CD8-positive, alpha-beta memory T cell (primary cell): ENCODE results near the gene PRSS12. TPM values are rescaled to one million over a fixed set of nuclear protein-coding genes. Genes with fewer than 3 reads are reported as not detected.
A peak's percentile ranks its signal among the peaks of the same experiment; 100 is the strongest.
"Not testable (repeated sequence)": the region's sequence is repeated elsewhere in the genome, so short reads cannot be mapped to it uniquely, and the experiment has no call there.

Experiments used
- CTCF ChIA-PET: fragments of 350-600 bp; sonication (Branson Sonifier 250); formaldehyde crosslinking; loops from one replicate; lab custom pipeline; 2021; ENCODE audit warnings: antibody characterized with exemption; lab: Charles Lee
- POLR2A ChIA-PET: fragments of 350-600 bp; sonication (Branson Sonifier 250); formaldehyde crosslinking; loops from one replicate; lab custom pipeline; 2021; ENCODE audit warnings: antibody characterized with exemption; lab: Charles Lee
- DNase-seq, 5 donors: peaks; one replicate each; pipeline versions ENCODE4 v3.0.0 to v3.0.0-alpha.2; 2020 to 2022; ENCODE audit warnings: mixed read lengths in 1 of 5
- H3K27ac ChIP-seq: one replicate; pipeline ENCODE4 v1.7.0; 2013; ENCODE audit warnings: low read depth, mild to moderate bottlenecking, low read length, moderate library complexity
- H3K27me3 ChIP-seq: 2 replicates; pipeline ENCODE4 v1.7.0; 2013; ENCODE audit warnings: low read length, mild to moderate bottlenecking; ENCODE audit not compliant: insufficient read depth, poor library complexity, severe bottlenecking
- H3K36me3 ChIP-seq: 2 replicates; pipeline ENCODE4 v1.7.0; 2013; ENCODE audit warnings: mild to moderate bottlenecking, low read length, moderate library complexity; ENCODE audit not compliant: insufficient read depth
- H3K4me1 ChIP-seq: 2 replicates; pipeline ENCODE4 v1.7.0; 2013; ENCODE audit warnings: mild to moderate bottlenecking, low read length, moderate library complexity; ENCODE audit not compliant: insufficient read depth
- H3K4me3 ChIP-seq: 2 replicates; pipeline ENCODE4 v1.7.0; 2013; ENCODE audit warnings: mild to moderate bottlenecking, low read length
- H3K9me3 ChIP-seq: 2 replicates; pipeline ENCODE4 v1.7.0; 2013; ENCODE audit warnings: mild to moderate bottlenecking, low read length
- H3K27ac Mint-ChIP-seq, 8 donors: one replicate each; pipeline ENCODE4 v1.8.0; 2020 to 2021; ENCODE audit warnings: mixed read lengths in 8 of 8, mild to moderate bottlenecking in 6 of 8, inconsistent platforms in 3 of 8, moderate library complexity in 3 of 8
- H3K27me3 Mint-ChIP-seq, 2 donors: one replicate each; pipeline ENCODE4 v1.8.0; 2020 to 2021; ENCODE audit warnings: mixed read lengths in 2 of 2, mild to moderate bottlenecking in 1 of 2, moderate library complexity in 1 of 2
- H3K36me3 Mint-ChIP-seq, 3 donors: one replicate each; pipeline ENCODE4 v1.8.0; 2020 to 2021; ENCODE audit warnings: mixed read lengths in 3 of 3, inconsistent platforms in 1 of 3, mild to moderate bottlenecking in 1 of 3
- H3K4me1 Mint-ChIP-seq, 3 donors: one replicate each; pipeline ENCODE4 v1.8.0; 2020 to 2021; ENCODE audit warnings: mixed read lengths in 3 of 3, inconsistent platforms in 1 of 3, mild to moderate bottlenecking in 1 of 3
- H3K4me3 Mint-ChIP-seq, 7 donors: one replicate each; pipeline ENCODE4 v1.8.0; 2020 to 2021; ENCODE audit warnings: mixed read lengths in 7 of 7, mild to moderate bottlenecking in 6 of 7, moderate library complexity in 4 of 7, inconsistent platforms in 2 of 7
- H3K9me3 Mint-ChIP-seq, 5 donors: one replicate each; pipeline ENCODE4 v1.8.0; 2020 to 2022; ENCODE audit warnings: mixed read lengths in 5 of 5, mild to moderate bottlenecking in 3 of 5, moderate library complexity in 2 of 5, inconsistent platforms in 1 of 5
- polyA plus RNA-seq: library from polyadenylated mRNA; unstranded; fragments of 300-500 nt; fragmentation: Illumina TruSeq; gene quantifications from one replicate; pipeline ENCODE4 v1.2.3, GENCODE V29; 2021
- total RNA-seq, 2 experiments: library from RNA; stranded (reverse); gene quantifications; one replicate each; pipeline ENCODE4 v1.2.3, GENCODE V29; 2021

The PRSS12 gene
- total and polyA plus RNA-seq, 3 experiments from 2014 or later = not detected

DNA sequence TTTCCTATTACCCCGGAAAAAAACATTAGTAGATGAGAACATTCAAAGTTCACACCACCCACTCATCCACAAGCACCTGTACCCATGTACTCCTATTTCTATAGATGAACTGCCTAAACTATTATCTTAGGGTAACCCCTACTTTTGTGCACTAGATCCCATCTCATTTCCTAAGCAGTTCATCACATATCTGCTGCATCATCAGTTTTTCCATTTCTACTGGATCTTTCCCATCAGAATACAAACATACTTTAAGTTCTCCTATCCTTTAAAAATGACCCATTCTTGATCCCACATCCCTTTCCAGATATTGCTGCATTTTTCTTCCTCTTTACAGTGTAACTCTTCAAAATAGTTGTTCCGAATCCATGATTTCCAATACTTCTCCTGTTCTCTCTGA, 81.0 kb downstream of the PRSS12 start:
- Mint-ChIP-seq H3K27ac (no peak overlapping the region), H3K27me3 (peaks cover 0 to 4% of the 10 kb centered on the region in 2 donors), H3K4me1 (peaks cover 0 to 4% (median 0%) of the 10 kb centered on the region in 3 donors), H3K36me3 (no peaks in the 10 kb centered on the region), H3K4me3 (no peak overlapping the region), H3K9me3 (no peaks in the 10 kb centered on the region)
- H3K4me3 ChIP-seq = no peak overlapping the region
- ChIA-PET POLR2A (no interaction called here), CTCF (interaction anchor here (1.4 kb wide), 1 partner anchor 9 kb away, joined by 3 read pairs; no protein-coding TSS in a partner anchor)
- DNase-seq = no peak
- H3K36me3 ChIP-seq = no peaks in the 10 kb centered on the region
- H3K4me1 ChIP-seq = no peaks in the 10 kb centered on the region
- no peaks in the 10 kb centered on the region for H3K27me3 ChIP-seq
- no peaks in the 10 kb centered on the region for H3K9me3 ChIP-seq
- H3K27ac ChIP-seq = no peak overlapping the region

DNA sequence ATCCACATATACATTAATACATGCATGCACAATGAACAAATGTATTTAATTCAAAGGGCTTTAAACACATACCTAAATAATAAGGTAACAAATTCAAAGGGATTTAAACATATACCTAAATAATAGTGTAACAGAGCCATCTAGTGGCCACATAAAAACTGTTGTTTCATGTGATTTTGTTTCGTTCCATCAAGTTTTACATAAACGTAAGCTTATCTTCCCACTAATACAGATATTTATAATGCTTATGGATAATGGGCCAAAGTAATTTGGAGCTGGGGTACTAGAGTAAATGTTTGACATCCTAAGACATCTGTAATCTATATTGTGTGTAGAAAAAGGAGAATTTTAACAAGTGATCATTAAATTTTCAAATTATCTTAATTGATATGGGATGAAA, 82.3 kb downstream of the PRSS12 start:
- Mint-ChIP-seq H3K36me3 (no peaks in the 10 kb centered on the region), H3K4me1 (peaks cover 0 to 4% (median 0%) of the 10 kb centered on the region in 3 donors), H3K9me3 (no peaks in the 10 kb centered on the region), H3K27me3 (peaks cover 0 to 4% of the 10 kb centered on the region in 2 donors), H3K27ac (no peak overlapping the region), H3K4me3 (no peak overlapping the region)
- H3K4me3 ChIP-seq = no peak overlapping the region
- no peaks in the 10 kb centered on the region for H3K36me3 ChIP-seq
- DNase-seq = peak in 2 of 5 donors; percentile 20 to 34
- POLR2A ChIA-PET = no interaction called here
- no peaks in the 10 kb centered on the region for H3K9me3 ChIP-seq
- CTCF ChIA-PET = interaction anchor here (0.7 to 1.1 kb wide), 2 partner anchors 9 to 19 kb away, joined by 3 to 5 read pairs; no protein-coding TSS in a partner anchor
- H3K27ac ChIP-seq = no peak overlapping the region
- H3K27me3 ChIP-seq = no peaks in the 10 kb centered on the region
- H3K4me1 ChIP-seq = no peaks in the 10 kb centered on the region

DNA sequence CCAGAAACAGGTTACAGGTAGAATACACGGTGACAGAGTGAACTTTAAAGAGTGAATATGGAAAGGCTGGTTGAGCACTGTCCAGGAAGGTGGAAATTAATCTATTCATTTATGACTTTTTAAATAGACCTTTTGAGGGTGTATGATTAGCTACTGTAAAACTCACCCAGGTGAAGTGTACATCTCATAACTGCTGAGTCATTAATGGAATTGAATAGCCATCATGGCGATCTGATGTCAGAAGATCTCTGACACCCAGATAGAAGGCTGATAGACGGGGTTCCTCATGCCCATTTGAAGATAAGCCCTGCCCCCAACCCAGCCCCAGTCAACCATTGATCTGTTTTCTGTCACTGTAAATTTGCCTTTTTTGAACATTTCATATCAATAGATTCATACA, 84.0 kb downstream of the PRSS12 start:
- Mint-ChIP-seq H3K4me1 (peaks cover 0 to 4% (median 1%) of the 10 kb centered on the region in 3 donors), H3K36me3 (no peaks in the 10 kb centered on the region), H3K9me3 (no peaks in the 10 kb centered on the region), H3K27me3 (peaks cover 6 to 14% of the 10 kb centered on the region in 2 donors), H3K4me3 (no peak overlapping the region), H3K27ac (no peak overlapping the region)
- no peak overlapping the region for H3K4me3 ChIP-seq
- H3K36me3 ChIP-seq = no peaks in the 10 kb centered on the region
- H3K27ac ChIP-seq = no peak overlapping the region
- H3K27me3 ChIP-seq = no peaks in the 10 kb centered on the region
- no peaks in the 10 kb centered on the region for H3K9me3 ChIP-seq
- no peaks in the 10 kb centered on the region for H3K4me1 ChIP-seq
- CTCF ChIA-PET = no interaction called here
- no peak for DNase-seq
- POLR2A ChIA-PET = no interaction called here

DNA sequence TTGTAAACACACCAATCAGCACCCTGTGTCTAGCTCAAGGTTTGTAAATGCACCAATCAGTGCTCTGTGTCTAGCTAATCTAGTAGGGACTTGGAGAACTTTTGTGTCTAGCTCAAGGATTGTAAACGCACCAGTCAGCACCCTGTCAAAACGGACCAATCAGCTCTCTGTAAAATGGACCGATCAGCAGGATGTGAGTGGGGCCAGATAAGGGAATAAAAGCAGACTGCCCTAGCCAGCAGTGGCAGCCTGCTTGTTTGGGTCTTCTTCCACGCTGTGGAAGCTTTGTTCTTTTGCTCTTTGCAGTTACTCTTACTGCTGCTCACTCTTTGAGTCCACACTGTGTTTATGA, 86.7 kb downstream of the PRSS12 start:
- DNase-seq, H3K27me3 ChIP-seq, H3K4me1 Mint-ChIP-seq, H3K27ac ChIP-seq, H3K4me3 ChIP-seq, H3K9me3 Mint-ChIP-seq, H3K4me1 ChIP-seq, H3K36me3 Mint-ChIP-seq, H3K9me3 ChIP-seq, H3K36me3 ChIP-seq, POLR2A ChIA-PET: not testable (repeated sequence)
- CTCF ChIA-PET = interaction anchor here (1.1 kb wide), 1 partner anchor 42 kb away, joined by 4 read pairs; no protein-coding TSS in a partner anchor
- Mint-ChIP-seq H3K27me3 (peaks cover 9 to 28% of the 10 kb centered on the region in 2 donors), H3K4me3 (peak overlapping the region; percentile 20 to 61 (median 32)), H3K27ac (peak overlapping the region in 1 of 8 donors; percentile 56)

DNA sequence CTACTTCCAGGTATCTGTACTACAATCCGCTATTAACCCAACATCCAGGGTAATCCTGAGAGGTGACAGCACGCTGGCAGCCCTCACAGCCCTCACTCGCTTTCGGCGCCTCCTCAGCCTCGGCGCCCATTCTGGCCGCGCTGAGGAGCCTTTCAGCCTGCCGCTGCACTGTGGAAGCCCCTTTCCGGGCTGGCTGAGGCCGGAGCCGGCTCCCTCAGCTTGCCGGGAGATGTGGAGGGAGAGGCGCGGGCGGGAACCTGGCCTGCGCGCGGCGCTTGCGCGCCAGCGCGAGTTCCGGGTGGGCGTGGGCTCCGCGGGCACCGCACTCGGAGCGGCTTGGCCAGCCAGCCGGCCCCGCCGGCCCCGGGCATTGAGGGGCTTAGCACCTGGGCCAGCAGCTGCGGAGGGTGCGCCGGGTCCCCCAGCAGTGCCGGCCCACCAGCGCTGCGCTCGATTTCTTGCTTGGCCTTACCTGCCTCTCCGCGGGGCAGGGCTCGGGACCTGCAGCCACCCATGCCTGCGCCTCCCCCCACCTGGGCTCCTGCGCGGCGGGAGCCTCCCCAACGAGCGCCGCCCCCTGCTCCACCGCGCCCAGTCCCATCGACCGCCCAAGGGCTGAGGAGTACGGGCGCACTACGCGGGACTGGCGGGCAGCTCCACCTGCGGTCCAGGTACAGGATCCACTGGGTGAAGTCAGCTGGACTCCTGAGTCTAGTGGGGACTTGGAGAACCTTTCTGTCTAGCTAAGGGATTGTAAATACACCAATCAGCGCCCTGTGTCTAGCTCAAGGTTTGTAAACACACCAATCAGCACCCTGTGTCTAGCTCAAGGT, 87.3 kb downstream of the PRSS12 start:
- H3K27ac ChIP-seq = no peak overlapping the region
- H3K27ac Mint-ChIP-seq = no peak overlapping the region
- peaks cover 9 to 30% of the 10 kb centered on the region in 2 donors for H3K27me3 Mint-ChIP-seq
- DNase-seq = peak in 3 of 5 donors; percentile 1 to 45 (median 7)
- H3K36me3 Mint-ChIP-seq = no peaks in the 10 kb centered on the region
- no peaks in the 10 kb centered on the region for H3K9me3 Mint-ChIP-seq
- ChIA-PET CTCF (interaction anchor here (1.1 to 2.7 kb wide), 2 partner anchors 8 to 41 kb away, joined by 4 to 7 read pairs; no protein-coding TSS in a partner anchor), POLR2A (no interaction called here)
- no peak overlapping the region for H3K4me3 ChIP-seq
- no peaks in the 10 kb centered on the region for H3K4me1 ChIP-seq
- no peaks in the 10 kb centered on the region for H3K27me3 ChIP-seq
- peaks cover 0 to 2% (median 1%) of the 10 kb centered on the region in 3 donors for H3K4me1 Mint-ChIP-seq
- no peaks in the 10 kb centered on the region for H3K9me3 ChIP-seq
- H3K4me3 Mint-ChIP-seq = peak overlapping the region; percentile 27 to 62 (median 49)
- no peaks in the 10 kb centered on the region for H3K36me3 ChIP-seq

DNA sequence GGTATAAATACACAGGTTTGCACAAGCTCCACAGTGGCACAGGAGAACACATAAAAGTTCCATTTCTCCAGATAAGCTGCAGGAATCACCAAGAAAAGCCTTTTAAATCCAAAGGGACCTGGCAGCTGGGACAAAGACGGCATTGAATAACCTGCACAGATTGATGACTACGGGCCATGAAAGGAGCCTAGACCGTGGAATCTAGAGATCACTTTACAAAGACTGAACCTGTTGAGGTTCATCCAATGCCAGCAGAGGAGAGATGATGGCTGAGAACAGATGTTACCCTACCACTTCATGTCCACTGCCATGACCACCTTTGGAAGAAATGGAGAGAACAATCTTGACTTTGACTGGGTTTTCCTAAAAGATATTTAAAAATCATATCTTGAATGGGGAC, 88.7 kb downstream of the PRSS12 start:
- H3K4me3 Mint-ChIP-seq = peak overlapping the region in 1 of 7 donors; percentile 49

DNA sequence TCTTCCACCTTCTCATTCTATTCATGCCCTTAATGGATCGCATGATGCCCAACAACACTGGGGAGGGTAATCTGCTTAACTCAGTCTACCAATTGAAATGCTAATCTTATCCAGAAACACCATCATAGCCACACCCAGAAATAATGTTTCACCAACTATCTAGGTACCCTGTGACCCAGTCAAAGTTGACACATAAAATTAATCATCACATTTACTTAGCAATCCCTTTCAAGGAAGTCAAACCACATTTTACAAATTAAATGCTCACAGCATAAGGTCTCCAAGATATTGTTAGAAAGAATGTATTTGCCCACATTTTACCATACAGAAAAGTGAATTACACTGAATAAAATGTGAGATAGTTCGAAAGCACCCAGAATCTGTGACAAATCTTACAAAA, 92.5 kb downstream of the PRSS12 start:
- H3K36me3 Mint-ChIP-seq = no peaks in the 10 kb centered on the region
- ChIA-PET POLR2A (no interaction called here), CTCF (no interaction called here)
- peaks cover 0 to 1% (median 0%) of the 10 kb centered on the region in 3 donors for H3K4me1 Mint-ChIP-seq
- Histone ChIP-seq H3K4me1 (no peaks in the 10 kb centered on the region), H3K27ac (no peak overlapping the region), H3K27me3 (no peaks in the 10 kb centered on the region), H3K9me3 (no peaks in the 10 kb centered on the region), H3K36me3 (no peaks in the 10 kb centered on the region), H3K4me3 (no peak overlapping the region)
- H3K27ac Mint-ChIP-seq = no peak overlapping the region
- no peak for DNase-seq
- H3K9me3 Mint-ChIP-seq = no peaks in the 10 kb centered on the region
- H3K27me3 Mint-ChIP-seq = peaks cover 9 to 27% of the 10 kb centered on the region in 2 donors
- H3K4me3 Mint-ChIP-seq = no peak overlapping the region

More for the DNA sequence above, 88.7 kb downstream of the PRSS12 start:
- CTCF ChIA-PET = interaction anchor here (2.7 kb wide), 1 partner anchor 10 kb away, joined by 7 read pairs; no protein-coding TSS in a partner anchor
- DNase-seq = no peak
- H3K9me3 ChIP-seq = no peaks in the 10 kb centered on the region
- no peaks in the 10 kb centered on the region for H3K4me1 ChIP-seq
- POLR2A ChIA-PET = no interaction called here
- no peaks in the 10 kb centered on the region for H3K9me3 Mint-ChIP-seq
- no peaks in the 10 kb centered on the region for H3K36me3 ChIP-seq
- H3K36me3 Mint-ChIP-seq = no peaks in the 10 kb centered on the region
- H3K27me3 Mint-ChIP-seq = peaks cover 9 to 27% of the 10 kb centered on the region in 2 donors
- H3K4me3 ChIP-seq = no peak overlapping the region
- no peaks in the 10 kb centered on the region for H3K27me3 ChIP-seq
- H3K27ac ChIP-seq = no peak overlapping the region
- H3K4me1 Mint-ChIP-seq = peaks cover 0 to 1% (median 0%) of the 10 kb centered on the region in 3 donors
- no peak overlapping the region for H3K27ac Mint-ChIP-seq

DNA sequence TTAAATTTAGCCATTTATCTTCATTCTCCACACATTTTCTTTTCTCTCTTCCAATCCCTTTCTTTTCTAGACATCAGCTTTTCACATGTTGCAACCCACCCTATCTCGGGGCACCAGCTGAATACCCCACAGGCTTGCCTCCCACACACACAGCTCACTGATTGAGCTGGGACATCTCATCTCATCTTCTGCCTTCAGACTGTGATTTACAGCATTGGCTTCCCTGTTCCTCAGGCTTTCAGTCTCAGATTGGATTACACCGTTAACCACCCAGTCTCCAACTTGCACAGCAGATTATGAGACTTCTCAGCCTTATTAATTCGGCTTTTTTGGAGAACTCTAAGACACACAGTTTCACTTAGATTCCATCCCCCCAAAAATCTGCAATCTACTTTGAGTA, 93.7 kb downstream of the PRSS12 start:
- Histone ChIP-seq H3K36me3 (no peaks in the 10 kb centered on the region), H3K27ac (no peak overlapping the region), H3K4me3 (no peak overlapping the region), H3K9me3 (no peaks in the 10 kb centered on the region), H3K27me3 (no peaks in the 10 kb centered on the region), H3K4me1 (no peaks in the 10 kb centered on the region)
- no peaks in the 10 kb centered on the region for H3K9me3 Mint-ChIP-seq
- peaks cover 3 to 20% of the 10 kb centered on the region in 2 donors for H3K27me3 Mint-ChIP-seq
- DNase-seq = no peak
- H3K36me3 Mint-ChIP-seq = no peaks in the 10 kb centered on the region
- ChIA-PET CTCF (no interaction called here), POLR2A (no interaction called here)
- H3K4me3 Mint-ChIP-seq = no peak overlapping the region
- H3K27ac Mint-ChIP-seq = no peak overlapping the region
- no peaks in the 10 kb centered on the region for H3K4me1 Mint-ChIP-seq
